Tibial nerve (tissue), 3 donors: Measurements from ENCODE around the gene SLC9A3.

ENCODE experiments used
- CTCF ChIP-seq, 5 experiments: fragments of 200-600 bp in 3 of 5; fragments of 450-650 bp in 2 of 5; sonication (generic) in 3 of 5; IDR thresholded peaks; one replicate each; pipeline ENCODE4 v1.5.1; 2016 to 2019; ENCODE audit warnings: antibody characterized with exemption in 5 of 5, mild to moderate bottlenecking in 3 of 5, moderate library complexity in 2 of 5
- POLR2A ChIP-seq, 2 donors: fragments of 450-650 bp; IDR thresholded peaks; one replicate each; pipeline ENCODE4 v1.6.1; 2017; ENCODE audit warnings: antibody characterized with exemption in 2 of 2, mild to moderate bottlenecking in 2 of 2, moderate library complexity in 2 of 2

GRCh38 chr5:534743-535671 is 10.8 kb upstream of the SLC9A3 start:
- TF ChIP-seq POLR2A (IDR thresholded peaks at IDR 0.05) = no peak
- TF ChIP-seq CTCF (IDR thresholded peaks at IDR 0.05) = no peak
